GM12872 (cell line): Measurements from ENCODE around the gene RAPSN.

Source experiments
- CTCF ChIP-seq: IDR thresholded peaks from 3 replicates; pipeline ENCODE4 v1.5.1; 2011; ENCODE audit warnings: low read depth, mild to moderate bottlenecking, low read length, moderate library complexity; ENCODE audit not compliant: insufficient read depth

Gene RAPSN

DNA sequence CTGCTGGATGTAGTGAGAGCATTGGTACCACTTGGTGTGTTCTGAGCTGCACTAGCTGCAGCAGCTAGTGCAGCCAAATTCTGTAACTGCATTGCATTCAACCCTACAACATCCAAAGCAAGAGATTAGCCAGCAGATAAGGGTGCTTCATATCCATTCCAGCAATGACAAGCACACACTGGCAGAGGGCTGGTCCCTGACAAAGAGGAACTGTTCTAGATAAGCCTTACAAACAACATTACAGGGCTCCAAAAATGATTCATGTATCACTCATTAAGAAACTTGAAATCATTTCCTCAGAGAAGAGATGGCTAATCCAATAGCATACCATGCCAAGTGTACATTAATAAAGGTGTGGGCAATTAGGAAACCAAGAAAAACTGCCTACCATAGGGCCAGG is 28.4 kb upstream of the RAPSN start:
- no peak for TF ChIP-seq CTCF

- no peak for TF ChIP-seq CTCF
Measured at GRCh38 chr11:47470671-47471070, 21.7 kb upstream of the RAPSN start.

GRCh38 chr11:47469361-47470179 is 20.6 kb upstream of the RAPSN start:
- TF ChIP-seq CTCF, result no peak

DNA sequence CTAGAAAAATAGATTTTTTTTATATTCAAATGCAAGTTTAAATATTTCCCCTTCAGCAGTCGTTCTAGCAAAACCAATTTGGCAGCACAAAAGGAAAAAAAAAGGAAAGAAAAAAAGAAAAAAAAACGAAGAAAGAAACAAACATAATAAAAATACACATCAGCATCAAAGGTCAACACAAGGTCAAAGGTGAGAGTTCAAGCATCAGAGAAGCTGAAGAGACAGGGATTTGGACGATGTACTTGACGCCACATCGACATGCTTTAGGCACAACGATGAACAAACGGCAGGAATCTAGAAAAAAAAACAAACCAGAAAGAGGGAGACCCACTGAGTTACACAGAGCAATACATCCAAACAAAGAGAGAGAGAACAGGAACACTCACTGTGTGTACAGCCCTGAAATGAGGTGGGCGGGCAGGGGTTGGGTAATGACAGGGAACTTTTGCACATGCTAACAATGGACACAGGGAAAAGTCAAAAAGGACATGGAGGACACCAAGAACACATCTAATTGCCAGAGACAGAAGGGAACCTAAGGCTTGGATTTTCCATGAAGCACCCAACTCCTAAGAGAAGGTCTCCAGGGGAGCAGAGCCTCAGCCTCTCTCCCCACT is 19.8 kb upstream of the RAPSN start:
- TF ChIP-seq CTCF, result no peak

DNA sequence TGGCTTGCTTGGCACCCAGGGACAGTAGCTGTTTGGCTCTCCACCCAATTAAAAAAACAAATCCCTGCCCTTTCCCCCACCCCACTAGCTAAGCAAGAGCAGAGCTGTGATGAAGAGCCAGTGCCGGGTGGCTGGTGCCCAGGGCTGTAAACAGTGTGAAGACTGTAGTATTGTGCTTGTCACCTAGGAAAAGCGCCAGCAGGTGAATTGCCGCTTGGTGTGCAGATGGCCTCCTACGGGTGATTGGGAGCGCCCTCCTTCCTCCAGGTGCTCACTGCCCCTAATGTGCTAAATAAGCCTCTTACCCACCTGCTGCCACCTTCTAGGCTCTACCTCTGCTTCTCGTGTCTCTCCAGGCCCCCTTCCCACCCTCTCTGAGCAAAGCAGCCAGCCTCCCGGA is 18.4 kb upstream of the RAPSN start:
- TF ChIP-seq CTCF, result no peak

DNA sequence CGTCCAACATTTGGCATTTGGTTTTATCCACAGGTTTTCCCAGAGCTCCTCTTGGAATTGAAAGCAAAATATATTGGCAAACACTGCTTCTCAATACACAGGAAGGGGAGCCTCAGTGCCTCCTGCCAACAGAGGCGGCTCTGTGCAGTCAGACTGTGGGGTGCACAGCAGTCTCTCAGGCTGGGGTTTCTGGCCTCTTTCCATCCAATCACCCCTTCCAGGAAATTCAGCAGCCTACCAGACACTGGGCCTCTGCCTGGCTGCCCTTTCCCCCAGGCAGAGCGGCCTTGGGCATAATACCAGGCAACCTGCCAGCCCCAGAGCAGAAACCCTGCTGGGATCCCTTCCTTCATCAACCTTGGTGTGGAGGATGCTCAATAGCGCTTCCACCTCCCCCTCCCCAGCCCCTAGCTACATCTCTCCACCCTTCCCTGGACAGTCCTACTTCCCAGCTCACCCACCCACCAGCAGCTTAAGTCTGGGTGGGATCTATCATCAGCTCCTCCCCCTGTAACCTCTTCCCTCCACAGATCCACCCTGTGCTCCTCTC is 17.8 kb upstream of the RAPSN start:
- TF ChIP-seq CTCF, result no peak

DNA sequence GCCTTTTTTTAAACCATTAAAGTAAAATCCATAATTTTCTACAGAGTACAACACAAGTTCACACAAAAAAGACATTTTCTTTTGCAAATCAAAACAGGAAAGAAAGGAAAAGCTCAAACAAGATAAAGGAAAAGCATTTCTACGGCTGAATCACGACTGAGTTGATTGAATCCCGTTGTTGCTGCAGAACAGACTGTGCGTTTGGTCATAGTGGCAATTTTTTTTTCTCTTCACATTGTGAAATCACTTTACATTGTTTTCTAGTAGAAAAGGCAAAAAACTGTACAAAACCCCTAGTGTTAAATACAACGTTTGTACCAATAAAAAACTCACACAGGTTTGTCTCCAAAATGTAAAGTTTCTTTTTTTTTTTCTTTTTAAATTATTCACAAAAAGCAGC is 17.3 kb upstream of the RAPSN start:
- TF ChIP-seq CTCF, result no peak
